Kidney epithelial cell (primary cell): ENCODE data around the gene ARHGAP24. TPM values are rescaled to one million over a fixed set of nuclear protein-coding genes. Genes with fewer than 3 reads are reported as not detected.

Experiments used
- DNase-seq: peaks from one replicate; pipeline ENCODE4 v3.0.0-alpha.2; 2010; ENCODE audit warnings: low read depth
- H3K27me3 ChIP-seq: 2 replicates; pipeline ENCODE4 v1.6.0; 2011; ENCODE audit warnings: low read length; ENCODE audit not compliant: control insufficient read depth, insufficient read depth
- H3K36me3 ChIP-seq: 2 replicates; pipeline ENCODE4 v1.5.1; 2011; ENCODE audit warnings: low read length; ENCODE audit not compliant: control insufficient read depth, insufficient read depth
- H3K4me3 ChIP-seq: 2 replicates; pipeline ENCODE4 v1.5.1; 2011; ENCODE audit warnings: low read depth, mild to moderate bottlenecking, control low read depth, low read length
- total RNA-seq: library from RNA; depleted of rRNA; stranded (reverse); fragments of >200 nt; gene quantifications from 2 replicates; pipeline ENCODE4 v1.2.3, GENCODE V29; 2015
- TF ChIP-seq, protein P1 (sequence below): IDR thresholded peaks from 2 replicates; pipeline ENCODE4 v1.5.1; 2011; ENCODE audit warnings: mild to moderate bottlenecking, moderate library complexity, low read length, control low read depth, inconsistent platforms; ENCODE audit not compliant: insufficient read depth, poor library complexity, severe bottlenecking

The ARHGAP24 gene
- total RNA-seq, 1 donor from 2014 or later: 9.6 TPM

DNA sequence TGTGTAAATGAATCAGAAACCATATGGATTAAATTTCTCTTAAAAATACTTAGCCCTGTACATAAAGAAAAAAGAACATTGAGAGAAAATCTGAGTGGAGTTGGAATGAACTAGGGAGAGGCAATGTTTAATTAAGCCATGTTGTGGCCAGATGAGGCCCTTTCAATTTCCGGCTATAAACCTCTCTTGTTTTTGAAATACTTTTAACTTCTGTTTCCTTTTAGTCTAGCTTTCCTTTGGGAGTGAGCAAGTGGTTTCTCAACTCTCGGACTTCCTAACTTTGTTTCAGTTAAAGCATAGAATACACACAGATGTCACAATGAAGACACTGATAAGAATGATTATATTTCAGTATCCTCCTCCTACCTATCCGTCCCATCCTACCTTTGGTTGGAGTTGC lies 197.2 kb downstream of the ARHGAP24 start:
- no peaks in the 10 kb centered on the region for H3K27me3 ChIP-seq
- no peak for DNase-seq
- TF ChIP-seq, protein P1, sequence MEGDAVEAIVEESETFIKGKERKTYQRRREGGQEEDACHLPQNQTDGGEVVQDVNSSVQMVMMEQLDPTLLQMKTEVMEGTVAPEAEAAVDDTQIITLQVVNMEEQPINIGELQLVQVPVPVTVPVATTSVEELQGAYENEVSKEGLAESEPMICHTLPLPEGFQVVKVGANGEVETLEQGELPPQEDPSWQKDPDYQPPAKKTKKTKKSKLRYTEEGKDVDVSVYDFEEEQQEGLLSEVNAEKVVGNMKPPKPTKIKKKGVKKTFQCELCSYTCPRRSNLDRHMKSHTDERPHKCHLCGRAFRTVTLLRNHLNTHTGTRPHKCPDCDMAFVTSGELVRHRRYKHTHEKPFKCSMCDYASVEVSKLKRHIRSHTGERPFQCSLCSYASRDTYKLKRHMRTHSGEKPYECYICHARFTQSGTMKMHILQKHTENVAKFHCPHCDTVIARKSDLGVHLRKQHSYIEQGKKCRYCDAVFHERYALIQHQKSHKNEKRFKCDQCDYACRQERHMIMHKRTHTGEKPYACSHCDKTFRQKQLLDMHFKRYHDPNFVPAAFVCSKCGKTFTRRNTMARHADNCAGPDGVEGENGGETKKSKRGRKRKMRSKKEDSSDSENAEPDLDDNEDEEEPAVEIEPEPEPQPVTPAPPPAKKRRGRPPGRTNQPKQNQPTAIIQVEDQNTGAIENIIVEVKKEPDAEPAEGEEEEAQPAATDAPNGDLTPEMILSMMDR: no peak

DNA sequence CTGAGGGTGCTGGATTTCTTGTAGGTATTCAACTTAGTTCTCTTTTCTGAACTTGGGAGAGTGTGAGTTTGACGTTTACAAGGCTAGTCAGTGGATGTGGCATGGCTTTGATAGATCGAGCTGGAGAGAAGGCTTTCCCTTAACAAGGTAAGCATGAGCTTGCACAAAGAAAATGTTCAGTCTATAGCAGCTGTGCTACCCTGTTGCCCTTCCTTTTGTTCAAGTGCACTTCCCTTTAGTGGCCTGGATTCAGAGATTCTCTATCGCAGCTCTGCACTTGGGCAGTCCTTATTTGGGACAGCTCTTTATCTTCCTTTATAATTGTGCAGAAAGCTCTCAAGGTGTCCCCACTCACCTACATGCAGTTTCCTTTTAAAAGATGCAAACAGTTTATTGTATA lies 198.0 kb downstream of the ARHGAP24 start:
- Histone ChIP-seq H3K36me3 (no peaks in the 10 kb centered on the region), H3K27me3 (no peaks in the 10 kb centered on the region), H3K4me3 (no peak overlapping the region)
- TF ChIP-seq, protein P1: no peak
- DNase-seq: no peak

More for the DNA sequence above, 197.2 kb downstream of the ARHGAP24 start:
- Histone ChIP-seq H3K36me3 (no peaks in the 10 kb centered on the region), H3K4me3 (no peak overlapping the region)

DNA sequence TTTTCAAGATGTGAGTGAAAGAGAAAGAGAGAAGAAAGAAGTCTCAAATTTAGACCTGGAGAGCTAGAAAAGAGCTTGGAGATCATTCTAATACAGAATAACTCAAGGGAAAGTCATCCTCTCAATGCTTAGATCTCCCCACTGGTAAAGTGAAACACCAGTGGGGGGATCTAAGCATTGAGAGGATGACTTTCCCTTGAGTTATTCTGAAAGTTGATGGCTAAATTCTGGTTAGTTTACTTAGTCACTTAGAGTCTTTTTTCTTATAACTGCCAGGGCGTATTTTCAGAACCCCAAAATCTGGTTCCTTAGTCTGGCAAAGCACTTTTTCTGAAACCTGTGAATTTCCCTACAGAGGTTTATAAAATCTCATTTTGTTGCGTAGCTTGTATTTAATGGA lies 198.6 kb downstream of the ARHGAP24 start:
- no peaks in the 10 kb centered on the region for H3K27me3 ChIP-seq
- H3K4me3 ChIP-seq: no peak overlapping the region
- H3K36me3 ChIP-seq: no peaks in the 10 kb centered on the region
- TF ChIP-seq, protein P1: no peak
- DNase-seq: no peak

DNA sequence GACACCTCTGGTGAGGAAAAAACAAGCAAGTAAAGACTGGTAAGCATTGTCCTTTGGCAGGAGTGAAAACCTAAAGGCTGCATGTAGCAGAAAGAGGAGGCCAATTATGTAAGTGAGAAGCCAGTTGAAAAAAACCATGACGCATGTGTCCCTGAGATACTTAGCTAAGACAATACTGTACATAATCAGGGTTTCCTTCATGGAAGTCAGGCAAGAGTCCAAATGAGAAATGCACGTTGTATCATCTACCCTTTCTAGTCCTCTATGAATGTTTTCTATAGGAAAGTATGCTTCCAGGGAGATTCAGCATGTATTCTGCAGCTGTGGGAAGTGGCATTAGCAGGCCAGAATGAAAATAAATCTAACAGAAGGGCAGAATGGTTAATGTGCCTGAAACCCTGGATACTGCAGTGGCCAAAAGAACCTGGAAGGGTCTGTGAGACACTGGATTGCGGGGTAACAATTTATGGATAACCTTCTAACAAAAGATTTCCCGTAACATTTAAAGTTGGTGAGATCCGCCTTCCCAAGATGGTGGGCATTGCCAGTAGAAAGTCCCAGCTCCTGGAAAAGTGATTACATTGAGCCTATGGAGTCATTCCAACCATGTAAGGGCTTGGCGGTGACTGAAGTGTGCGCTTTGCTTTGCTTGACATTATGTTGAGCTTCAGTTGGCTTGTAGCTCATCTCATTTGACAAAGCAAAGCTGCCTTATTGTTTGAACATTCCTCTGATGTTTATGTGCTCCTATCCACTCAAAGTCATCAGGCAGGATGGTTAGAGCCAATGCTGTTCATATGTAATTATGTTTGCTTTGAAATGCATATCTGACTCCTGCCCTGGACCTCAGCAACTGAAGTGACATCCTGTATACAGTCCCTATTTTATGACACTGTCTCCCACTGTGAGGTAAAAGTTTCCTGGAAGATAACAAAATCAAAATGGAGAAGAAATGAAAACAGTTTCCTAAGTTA lies 200.4 kb downstream of the ARHGAP24 start:
- H3K27me3 ChIP-seq: no peaks in the 10 kb centered on the region
- TF ChIP-seq, protein P1: no peak
- H3K36me3 ChIP-seq: no peaks in the 10 kb centered on the region
- DNase-seq: no peak
- H3K4me3 ChIP-seq: no peak overlapping the region

DNA sequence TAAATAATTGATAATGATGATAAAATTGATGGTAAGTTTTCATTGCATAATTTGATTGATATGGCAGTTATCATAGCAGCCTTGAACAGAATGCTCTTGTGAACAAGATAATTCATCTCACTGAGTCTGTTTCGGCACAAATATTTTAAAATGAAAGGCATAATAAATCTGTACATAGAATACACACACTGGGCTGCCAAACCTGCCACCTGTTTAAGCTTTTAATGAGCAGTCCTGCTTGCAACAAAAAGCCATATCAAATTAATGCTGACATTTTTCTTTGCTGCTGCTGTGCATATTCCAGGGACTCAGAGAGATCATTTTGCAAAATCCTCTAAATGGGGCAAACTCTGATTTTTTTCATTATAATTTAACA lies 201.1 kb downstream of the ARHGAP24 start:
- no peaks in the 10 kb centered on the region for H3K36me3 ChIP-seq
- TF ChIP-seq, protein P1: no peak
- no peak for DNase-seq
- H3K27me3 ChIP-seq: no peaks in the 10 kb centered on the region
- no peak overlapping the region for H3K4me3 ChIP-seq
